ENCODE results near the gene TOR4A.

- TF ChIP-seq CTCF (IDR thresholded peaks at IDR 0.05) (no peak), POLR2AphosphoS5 (IDR thresholded peaks at IDR 0.05) (no peak)
Measured at GRCh38 chr9:137312852-137313325, 35.4 kb downstream of the TOR4A start.

Data from gastroesophageal sphincter (tissue), 3 donors.